Mucosa of rectum (tissue), 2 donors: Measurements from ENCODE around the gene CDH13.

Experiments used
- H3K27ac ChIP-seq, 2 donors: one replicate each; pipeline ENCODE4 v1.7.0; 2013; ENCODE audit warnings: inconsistent platforms in 2 of 2, low read depth in 2 of 2, low read length in 2 of 2
- H3K27me3 ChIP-seq, 2 donors: one replicate each; pipeline ENCODE4 v1.7.0; 2013; ENCODE audit warnings: low read length in 2 of 2; ENCODE audit not compliant: control insufficient read depth in 2 of 2, insufficient read depth in 2 of 2
- H3K36me3 ChIP-seq, 2 donors: one replicate each; pipeline ENCODE4 v1.7.0; 2013; ENCODE audit warnings: low read length in 2 of 2; ENCODE audit not compliant: control insufficient read depth in 2 of 2, insufficient read depth in 2 of 2
- H3K4me1 ChIP-seq, 2 donors: one replicate each; pipeline ENCODE4 v1.7.0; 2013; ENCODE audit warnings: low read length in 2 of 2, mild to moderate bottlenecking in 1 of 2; ENCODE audit not compliant: control insufficient read depth in 2 of 2, insufficient read depth in 2 of 2
- H3K4me3 ChIP-seq, 2 donors: one replicate each; pipeline ENCODE4 v1.7.0; 2013; ENCODE audit warnings: low read length in 2 of 2
- H3K9ac ChIP-seq, 2 donors: one replicate each; pipeline ENCODE4 v1.7.0; 2013; ENCODE audit warnings: low read length in 2 of 2, low read depth in 1 of 2, mild to moderate bottlenecking in 1 of 2
- H3K9me3 ChIP-seq, 2 donors: one replicate each; pipeline ENCODE4 v1.7.0; 2013; ENCODE audit warnings: low read length in 2 of 2; ENCODE audit not compliant: control insufficient read depth in 2 of 2
- donor health status: healthy.
- donor health status: Normal muscosa, but diverticular disease.

The CDH13 gene

DNA sequence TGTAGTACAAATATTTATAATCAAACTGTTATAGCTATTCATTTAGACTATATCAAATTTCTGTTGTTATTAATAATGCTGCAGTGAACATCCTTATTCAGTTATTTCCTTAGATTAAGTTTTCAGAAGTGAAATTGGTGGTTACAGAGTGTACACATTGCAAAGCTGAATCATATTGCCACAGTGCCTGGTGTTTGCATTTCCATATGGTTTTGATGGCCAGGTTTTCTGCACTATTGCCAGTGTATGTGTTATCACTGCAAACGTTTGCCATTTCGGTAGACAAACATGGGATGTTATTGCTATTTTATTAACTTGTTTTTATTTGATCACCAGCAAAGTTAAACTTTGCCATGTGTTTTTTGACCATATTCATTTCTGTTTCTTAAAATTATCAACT, 259.4 kb downstream of the CDH13 start:
- H3K9ac ChIP-seq, result no peak overlapping the region
- no peaks in the 10 kb centered on the region for H3K36me3 ChIP-seq
- H3K9me3 ChIP-seq, result no peaks in the 10 kb centered on the region
- no peaks in the 10 kb centered on the region for H3K27me3 ChIP-seq
- H3K4me1 ChIP-seq, result peaks cover 0 to 6% of the 10 kb centered on the region in 2 donors
- no peak overlapping the region for H3K4me3 ChIP-seq
- no peak overlapping the region for H3K27ac ChIP-seq

DNA sequence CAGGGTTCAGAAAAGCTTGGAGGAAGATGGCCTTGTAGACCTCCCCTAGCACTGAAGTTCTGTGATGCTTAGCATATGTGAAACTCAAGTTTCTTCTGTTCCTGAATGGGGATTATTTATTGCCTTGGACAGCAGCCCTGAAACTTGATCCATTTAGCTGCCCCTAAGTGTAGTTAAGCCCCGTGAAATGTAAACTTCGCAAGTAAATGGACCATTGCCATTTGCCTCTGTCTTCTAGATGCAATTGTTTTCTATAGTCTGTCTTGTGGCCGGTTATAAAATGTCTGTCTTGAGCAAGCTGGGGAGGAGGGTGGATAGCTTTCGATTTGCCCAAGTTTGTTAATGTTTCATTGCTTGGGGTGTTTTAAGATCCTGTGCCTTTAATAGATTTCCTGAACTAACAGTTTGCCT, 261.8 kb downstream of the CDH13 start:
- Histone ChIP-seq H3K27ac (no peak overlapping the region), H3K9ac (no peak overlapping the region), H3K27me3 (no peaks in the 10 kb centered on the region)

DNA sequence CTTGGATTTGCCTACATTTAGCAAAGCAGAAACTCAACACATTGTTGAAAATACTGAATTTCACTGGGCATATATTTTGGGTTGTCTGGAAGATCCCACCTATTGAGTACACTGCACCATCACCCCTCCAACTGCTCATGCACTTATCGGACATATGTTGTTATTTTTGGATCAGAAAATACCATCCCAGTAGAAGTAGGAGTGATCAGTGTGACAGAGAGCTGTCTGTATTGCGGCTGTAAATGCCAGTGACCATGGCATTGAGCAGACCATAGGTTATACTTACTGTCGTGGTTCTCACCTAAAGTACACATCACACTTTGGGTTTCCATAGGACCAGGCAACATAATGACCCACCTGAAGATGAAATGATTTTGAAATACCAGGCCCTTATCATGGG, 264.7 kb downstream of the CDH13 start:
- no peak overlapping the region for H3K4me3 ChIP-seq

More for the DNA sequence above, 261.8 kb downstream of the CDH13 start:
- Histone ChIP-seq H3K36me3 (no peaks in the 10 kb centered on the region), H3K4me3 (no peak overlapping the region), H3K9me3 (no peaks in the 10 kb centered on the region), H3K4me1 (peaks cover 0 to 6% of the 10 kb centered on the region in 2 donors)

DNA sequence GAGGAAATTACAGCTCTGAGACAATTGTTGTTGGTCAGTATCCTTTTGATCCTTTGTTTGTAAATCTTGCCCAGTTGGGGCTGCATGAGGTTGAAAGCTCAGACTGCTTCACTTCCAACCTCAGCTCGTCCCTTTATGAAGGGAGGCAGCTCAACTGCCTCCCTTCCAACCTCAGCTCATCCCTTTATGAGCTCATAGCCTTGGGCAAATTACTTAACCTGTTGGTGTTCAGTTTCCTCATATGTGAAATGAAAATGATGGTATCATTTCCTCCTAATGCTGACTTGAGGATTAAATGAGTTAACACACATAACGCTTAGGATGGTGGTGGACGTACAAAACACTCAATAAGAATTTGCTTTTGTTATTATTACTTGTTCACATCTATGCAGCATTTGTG, 265.1 kb downstream of the CDH13 start:
- H3K9me3 ChIP-seq, result no peaks in the 10 kb centered on the region

More for the DNA sequence above, 264.7 kb downstream of the CDH13 start:
- Histone ChIP-seq H3K9ac (no peak overlapping the region), H3K36me3 (no peaks in the 10 kb centered on the region), H3K9me3 (no peaks in the 10 kb centered on the region), H3K4me1 (peaks cover 0 to 6% of the 10 kb centered on the region in 2 donors), H3K27ac (no peak overlapping the region), H3K27me3 (no peaks in the 10 kb centered on the region)

DNA sequence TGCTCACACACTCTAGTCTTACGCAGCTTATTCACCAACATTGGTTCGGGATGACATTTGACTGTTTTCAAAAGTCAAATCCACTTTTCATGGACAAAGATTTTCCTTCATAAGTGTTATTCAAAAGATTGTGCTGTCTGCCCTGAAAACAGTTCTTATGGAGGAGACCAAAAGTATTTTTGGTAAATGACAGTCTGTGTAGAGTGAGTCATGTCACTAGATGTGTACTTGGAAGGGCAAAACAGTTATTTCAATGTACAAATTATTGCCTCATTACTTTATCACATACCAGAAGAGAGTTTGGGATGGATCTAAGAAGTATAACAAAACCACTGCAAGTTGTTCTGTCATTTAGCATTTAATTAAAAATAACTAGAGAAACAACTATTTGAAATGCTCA, 265.6 kb downstream of the CDH13 start:
- Histone ChIP-seq H3K27ac (no peak overlapping the region), H3K4me1 (peaks cover 0 to 6% of the 10 kb centered on the region in 2 donors), H3K36me3 (no peaks in the 10 kb centered on the region), H3K27me3 (no peaks in the 10 kb centered on the region), H3K9ac (no peak overlapping the region), H3K4me3 (no peak overlapping the region), H3K9me3 (no peaks in the 10 kb centered on the region)

More for the DNA sequence above, 265.1 kb downstream of the CDH13 start:
- Histone ChIP-seq H3K27me3 (no peaks in the 10 kb centered on the region), H3K4me3 (no peak overlapping the region), H3K36me3 (no peaks in the 10 kb centered on the region), H3K9ac (no peak overlapping the region), H3K4me1 (peaks cover 0 to 6% of the 10 kb centered on the region in 2 donors), H3K27ac (no peak overlapping the region)

DNA sequence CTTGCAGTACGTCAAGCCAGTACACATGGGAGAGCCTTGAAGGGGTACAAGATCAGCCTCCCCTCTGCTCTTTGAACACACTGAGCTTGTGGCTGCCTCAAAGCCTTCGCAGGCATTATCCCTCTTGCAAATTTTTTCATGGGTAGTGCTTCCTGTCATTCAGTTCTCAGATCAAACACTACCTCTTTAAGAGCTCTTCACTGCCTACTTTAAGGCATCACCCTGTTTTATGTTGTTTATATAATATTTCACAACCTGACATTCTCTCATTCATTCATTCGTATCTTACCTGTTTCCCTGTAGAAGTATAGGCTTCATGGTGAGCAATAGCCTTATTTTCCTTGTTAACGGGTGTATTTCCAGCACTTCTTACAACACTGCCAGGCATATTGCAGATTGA, 269.1 kb downstream of the CDH13 start:
- no peaks in the 10 kb centered on the region for H3K27me3 ChIP-seq
- H3K4me3 ChIP-seq, result no peak overlapping the region
- H3K9me3 ChIP-seq, result no peaks in the 10 kb centered on the region
- H3K36me3 ChIP-seq, result no peaks in the 10 kb centered on the region
- no peak overlapping the region for H3K27ac ChIP-seq
- no peak overlapping the region for H3K9ac ChIP-seq
- H3K4me1 ChIP-seq, result no peaks in the 10 kb centered on the region

DNA sequence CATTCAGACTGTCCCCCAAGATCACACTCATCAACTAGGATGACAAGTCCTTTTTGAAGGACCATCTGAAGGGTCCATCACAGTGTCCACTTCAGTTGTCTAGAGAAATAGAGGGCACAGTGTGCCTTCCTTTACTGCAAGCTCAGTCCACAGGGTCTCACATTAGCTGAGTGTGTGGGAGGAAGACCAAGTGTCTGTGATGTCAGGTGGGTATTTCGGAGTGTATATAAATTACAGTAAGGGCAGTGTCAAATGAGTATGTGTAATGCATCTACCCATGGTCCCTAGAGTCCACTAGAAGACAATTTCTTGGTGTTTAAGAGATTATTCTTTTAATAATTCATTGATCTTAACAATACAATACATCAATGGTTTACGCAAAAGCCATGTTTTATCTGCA, 272.2 kb downstream of the CDH13 start:
- Histone ChIP-seq H3K27ac (no peak overlapping the region), H3K36me3 (no peaks in the 10 kb centered on the region), H3K4me3 (no peak overlapping the region), H3K9ac (no peak overlapping the region), H3K4me1 (no peaks in the 10 kb centered on the region), H3K9me3 (no peaks in the 10 kb centered on the region), H3K27me3 (no peaks in the 10 kb centered on the region)

DNA sequence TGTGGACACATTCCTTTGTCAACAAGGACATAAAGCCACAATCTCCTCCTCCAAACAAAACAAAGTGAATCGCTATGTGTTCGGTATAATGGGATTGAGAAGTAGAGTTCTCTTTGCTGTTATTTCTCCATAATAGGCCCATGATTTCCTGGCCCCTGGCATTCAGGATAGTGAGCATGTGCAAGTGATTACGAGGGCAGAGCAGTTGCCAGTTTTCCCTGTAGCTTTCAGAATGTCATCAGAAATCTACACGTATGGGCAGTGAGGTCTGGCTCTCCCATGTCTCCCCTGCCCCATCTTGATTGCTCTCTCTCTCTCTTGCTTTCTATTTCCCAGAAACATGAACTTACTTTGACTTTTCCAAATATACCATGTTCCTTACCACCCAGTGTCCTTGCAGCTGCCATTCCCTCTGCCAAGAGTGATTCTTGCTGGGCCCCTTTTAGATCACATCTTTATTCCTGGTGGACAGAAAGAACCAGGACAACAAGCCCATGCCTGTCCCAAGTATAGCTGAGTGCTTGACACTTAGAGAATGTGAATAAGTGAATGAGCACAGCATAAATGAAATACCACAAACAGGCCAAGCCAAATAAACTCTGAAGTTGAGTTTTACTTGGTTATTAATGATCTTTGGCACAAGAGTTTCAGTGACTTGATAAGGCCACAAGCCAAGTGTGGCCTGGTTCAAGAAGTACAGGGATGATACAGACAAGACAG, 273.1 kb downstream of the CDH13 start:
- H3K27me3 ChIP-seq, result no peaks in the 10 kb centered on the region
- H3K4me1 ChIP-seq, result no peaks in the 10 kb centered on the region
- H3K9ac ChIP-seq, result no peak overlapping the region
- H3K27ac ChIP-seq, result no peak overlapping the region
- H3K36me3 ChIP-seq, result no peaks in the 10 kb centered on the region
- H3K4me3 ChIP-seq, result no peak overlapping the region
- H3K9me3 ChIP-seq, result no peaks in the 10 kb centered on the region

DNA sequence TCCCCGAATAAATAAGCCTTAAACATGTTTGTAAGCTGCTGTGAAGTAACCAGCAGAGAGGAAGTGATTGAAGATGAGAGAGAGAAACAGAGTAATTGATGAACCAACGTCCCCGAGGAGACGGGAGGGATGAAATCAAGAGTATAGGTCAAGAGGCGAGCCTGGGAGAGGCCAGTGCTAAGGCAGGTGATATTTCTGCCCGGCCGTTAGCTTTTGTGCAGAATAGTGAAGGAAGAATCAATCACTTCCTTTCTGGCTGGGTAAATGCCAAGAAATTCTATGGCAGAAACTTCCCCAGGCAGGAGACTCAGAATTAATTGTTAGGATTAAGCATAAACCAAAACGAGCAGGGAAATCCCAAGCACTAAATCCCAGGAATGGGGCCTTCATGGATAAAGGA, 273.8 kb downstream of the CDH13 start:
- H3K27me3 ChIP-seq, result no peaks in the 10 kb centered on the region
- H3K9ac ChIP-seq, result no peak overlapping the region
- H3K9me3 ChIP-seq, result no peaks in the 10 kb centered on the region
- no peak overlapping the region for H3K4me3 ChIP-seq
- no peaks in the 10 kb centered on the region for H3K4me1 ChIP-seq
- H3K36me3 ChIP-seq, result no peaks in the 10 kb centered on the region
- no peak overlapping the region for H3K27ac ChIP-seq

DNA sequence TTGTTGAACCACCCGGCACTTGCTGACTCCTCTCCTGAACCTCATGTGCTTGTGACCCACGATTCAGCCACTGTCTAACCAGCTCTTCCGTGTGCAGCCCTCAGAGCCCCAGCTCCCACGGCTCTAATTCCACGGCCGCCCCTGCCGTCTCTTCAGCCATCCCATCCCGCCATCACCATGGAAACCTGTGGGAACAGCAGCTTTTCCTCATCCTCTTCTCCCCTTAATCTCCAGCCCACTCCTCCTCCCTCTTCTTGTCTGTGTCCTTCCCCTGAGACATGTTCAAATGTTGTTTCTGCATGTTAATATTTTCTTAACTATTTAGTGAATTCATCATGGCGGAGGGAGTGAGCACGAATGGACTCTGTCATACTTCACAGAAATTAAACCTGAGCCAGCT, 285.2 kb downstream of the CDH13 start:
- Histone ChIP-seq H3K4me3 (no peak overlapping the region), H3K36me3 (no peaks in the 10 kb centered on the region), H3K4me1 (no peaks in the 10 kb centered on the region), H3K27me3 (no peaks in the 10 kb centered on the region), H3K9me3 (no peaks in the 10 kb centered on the region), H3K9ac (no peak overlapping the region), H3K27ac (no peak overlapping the region)
